ENCODE measurements around the gene SYT8. TPM values are rescaled to one million over a fixed set of nuclear protein-coding genes. Genes with fewer than 3 reads are reported as not detected.

Gene SYT8
- total and polyA plus RNA-seq, 7 donors, result 0.04 to 0.28 (median 0.06) TPM; not detected in 4

DNA sequence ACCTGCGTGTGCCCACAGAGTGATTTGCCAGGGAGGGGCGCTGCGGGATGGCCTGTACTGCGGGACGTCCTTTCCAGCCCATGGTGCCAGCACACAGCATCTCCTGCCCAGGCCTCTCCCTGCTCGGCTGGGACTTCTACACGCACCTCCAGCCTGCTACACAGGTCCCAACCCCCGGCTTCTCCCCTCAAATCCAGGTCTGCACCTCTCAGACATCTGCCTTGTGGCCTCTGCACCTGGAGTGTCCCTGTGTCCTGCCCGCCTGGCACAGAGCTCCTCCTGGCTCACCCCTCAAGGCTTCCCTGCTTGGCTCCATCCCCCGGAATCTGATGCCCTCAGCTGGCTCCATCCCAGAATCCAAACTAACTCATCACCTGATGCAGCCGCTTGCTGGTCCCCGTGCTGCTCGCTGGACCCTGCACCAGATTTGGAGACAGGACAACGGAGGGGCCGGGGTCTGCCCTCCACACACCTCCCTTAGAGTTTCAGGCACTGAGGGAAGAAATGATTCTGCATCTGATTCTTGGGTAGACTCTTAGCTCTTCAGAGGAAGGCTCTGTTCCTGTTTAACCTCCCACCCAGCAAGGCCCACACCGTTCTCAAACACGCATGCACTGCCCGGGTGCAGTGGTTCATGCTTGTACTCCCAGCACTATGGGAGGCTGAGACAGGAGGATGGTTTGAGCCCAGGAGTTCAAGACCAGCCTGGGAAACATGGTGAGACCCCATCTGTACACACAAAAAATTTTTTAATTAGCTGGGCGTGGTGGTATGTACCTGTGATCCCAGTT lies 14.0 kb downstream of the SYT8 start:
- no peaks in the 10 kb centered on the region for H3K4me1 ChIP-seq
- WGBS, 3 donors, result 57 to 86% (median 58%) methylated on average over 18 to 19 of the region's 19 CpGs
- peak in 2 of 4 donors; percentile 5 to 8 for ATAC-seq
- no peaks in the 10 kb centered on the region for H3K9me3 ChIP-seq
- DNase-seq, result no peak
- H3K27me3 ChIP-seq (ENCODE audit: insufficient read depth in 3 of 3, low read length in 2 of 3), result no peaks in the 10 kb centered on the region
- H3K36me3 ChIP-seq (ENCODE audit: insufficient read depth in 1 of 2, low read depth in 1 of 2), result no peaks in the 10 kb centered on the region
- no peak overlapping the region for H3K4me3 ChIP-seq
- intact Hi-C loops (cut with DNase I), result loop anchor here in 1 of 2 donors (10.0 kb wide), 1 partner anchor 66 kb away; the partner anchor contains the start of gene TNNT3
- TF ChIP-seq, protein P1, sequence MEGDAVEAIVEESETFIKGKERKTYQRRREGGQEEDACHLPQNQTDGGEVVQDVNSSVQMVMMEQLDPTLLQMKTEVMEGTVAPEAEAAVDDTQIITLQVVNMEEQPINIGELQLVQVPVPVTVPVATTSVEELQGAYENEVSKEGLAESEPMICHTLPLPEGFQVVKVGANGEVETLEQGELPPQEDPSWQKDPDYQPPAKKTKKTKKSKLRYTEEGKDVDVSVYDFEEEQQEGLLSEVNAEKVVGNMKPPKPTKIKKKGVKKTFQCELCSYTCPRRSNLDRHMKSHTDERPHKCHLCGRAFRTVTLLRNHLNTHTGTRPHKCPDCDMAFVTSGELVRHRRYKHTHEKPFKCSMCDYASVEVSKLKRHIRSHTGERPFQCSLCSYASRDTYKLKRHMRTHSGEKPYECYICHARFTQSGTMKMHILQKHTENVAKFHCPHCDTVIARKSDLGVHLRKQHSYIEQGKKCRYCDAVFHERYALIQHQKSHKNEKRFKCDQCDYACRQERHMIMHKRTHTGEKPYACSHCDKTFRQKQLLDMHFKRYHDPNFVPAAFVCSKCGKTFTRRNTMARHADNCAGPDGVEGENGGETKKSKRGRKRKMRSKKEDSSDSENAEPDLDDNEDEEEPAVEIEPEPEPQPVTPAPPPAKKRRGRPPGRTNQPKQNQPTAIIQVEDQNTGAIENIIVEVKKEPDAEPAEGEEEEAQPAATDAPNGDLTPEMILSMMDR (IDR thresholded peaks at IDR 0.05), result no peak
- no peak overlapping the region for H3K27ac ChIP-seq

DNA sequence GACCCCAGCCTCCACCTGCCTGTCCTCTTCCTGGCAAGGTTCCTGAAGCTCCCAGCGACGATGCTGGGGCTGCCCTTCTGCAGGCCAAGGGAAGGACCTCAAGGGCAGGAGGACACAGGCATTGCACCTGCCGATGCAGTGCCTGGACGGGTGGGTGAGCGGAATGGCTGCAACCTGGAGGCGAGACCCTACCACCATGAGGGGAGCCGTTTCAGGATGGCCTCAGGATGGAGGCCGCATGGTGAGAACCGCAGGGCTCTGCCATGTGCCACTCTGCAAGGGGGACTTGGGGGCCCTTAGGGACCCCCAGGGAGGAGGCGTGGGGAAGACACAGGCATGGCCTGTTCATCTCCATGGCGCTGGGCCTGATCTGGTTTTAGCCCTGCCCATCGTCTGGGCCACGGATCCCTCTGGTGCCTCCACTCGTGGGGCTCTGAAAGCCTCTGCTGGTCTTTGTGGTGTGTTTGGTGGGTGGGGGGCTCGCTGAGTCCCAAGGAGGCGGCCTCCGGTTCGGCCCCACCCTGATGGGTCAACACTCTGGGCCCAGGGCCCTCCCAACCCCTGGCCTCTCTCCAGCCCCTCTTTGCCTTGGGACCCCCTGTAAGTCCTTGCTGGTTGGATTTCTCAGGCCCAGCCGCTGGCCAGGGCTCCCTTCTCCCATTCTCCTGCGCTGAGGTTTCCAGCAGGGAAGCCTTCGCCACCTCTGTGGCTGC lies 16.8 kb downstream of the SYT8 start:
- intact Hi-C loops (cut with DNase I), result no loop called here
- H3K4me1 ChIP-seq, result peaks cover 12% of the 10 kb centered on the region
- H3K27ac ChIP-seq, result no peak overlapping the region

DNA sequence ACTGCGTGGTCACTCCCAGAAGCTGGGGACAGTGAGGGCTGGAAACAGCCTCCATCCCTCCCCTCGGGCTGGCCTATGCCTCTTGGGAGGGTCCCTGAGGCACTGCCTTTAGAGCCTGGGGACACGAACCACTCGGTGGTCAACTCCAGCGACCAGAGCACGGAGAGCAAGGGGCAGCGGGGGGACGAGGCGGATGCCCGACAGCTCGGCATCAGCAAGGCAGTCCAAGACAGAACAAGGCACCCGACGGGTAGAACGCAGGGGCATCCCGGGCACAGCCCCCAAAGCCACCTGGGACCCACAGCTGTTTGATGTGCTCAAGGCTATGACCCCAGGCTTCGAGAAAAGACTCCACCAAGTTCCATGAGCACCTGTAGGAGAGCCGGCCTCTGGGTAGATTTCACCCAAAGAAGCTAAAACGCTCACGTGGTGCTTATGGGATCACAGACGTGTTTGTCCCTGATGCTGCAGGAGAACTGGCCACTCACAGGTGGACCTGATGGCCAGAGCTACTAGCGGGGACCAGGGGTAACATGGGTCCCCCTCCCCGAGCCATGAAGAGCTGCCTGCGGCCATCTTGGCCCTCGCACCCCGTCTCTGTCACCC lies 17.6 kb downstream of the SYT8 start:
- peaks cover 12% of the 10 kb centered on the region for H3K4me1 ChIP-seq
- H3K9me3 ChIP-seq, result no peaks in the 10 kb centered on the region
- ATAC-seq (no peak), DNase-seq (peak in 1 of 2 donors; percentile 36)
- no peaks in the 10 kb centered on the region for H3K27me3 ChIP-seq (ENCODE audit: insufficient read depth in 3 of 3, low read length in 2 of 3)
- H3K36me3 ChIP-seq (ENCODE audit: insufficient read depth in 1 of 2, low read depth in 1 of 2), result no peaks in the 10 kb centered on the region
- WGBS, 3 donors, result 90 to 93% (median 91%) methylated on average over 24 to 25 of the region's 25 CpGs
- no peak overlapping the region for H3K27ac ChIP-seq
- TF ChIP-seq, protein P1 (IDR thresholded peaks at IDR 0.05), result no peak
- intact Hi-C loops (cut with DNase I), result no loop called here
- no peak overlapping the region for H3K4me3 ChIP-seq

More for the DNA sequence above, 16.8 kb downstream of the SYT8 start:
- DNase-seq (no peak), ATAC-seq (no peak)
- Histone ChIP-seq H3K27me3 (ENCODE audit: insufficient read depth in 3 of 3, low read length in 2 of 3) (no peaks in the 10 kb centered on the region), H3K36me3 (ENCODE audit: insufficient read depth in 1 of 2, low read depth in 1 of 2) (no peaks in the 10 kb centered on the region), H3K9me3 (no peaks in the 10 kb centered on the region), H3K4me3 (no peak overlapping the region)
- 86 to 95% (median 93%) methylated on average over 20 to 21 of the region's 21 CpGs for whole genome bisulfite sequencing, 3 donors
- TF ChIP-seq, protein P1 (IDR thresholded peaks at IDR 0.05), result no peak

DNA sequence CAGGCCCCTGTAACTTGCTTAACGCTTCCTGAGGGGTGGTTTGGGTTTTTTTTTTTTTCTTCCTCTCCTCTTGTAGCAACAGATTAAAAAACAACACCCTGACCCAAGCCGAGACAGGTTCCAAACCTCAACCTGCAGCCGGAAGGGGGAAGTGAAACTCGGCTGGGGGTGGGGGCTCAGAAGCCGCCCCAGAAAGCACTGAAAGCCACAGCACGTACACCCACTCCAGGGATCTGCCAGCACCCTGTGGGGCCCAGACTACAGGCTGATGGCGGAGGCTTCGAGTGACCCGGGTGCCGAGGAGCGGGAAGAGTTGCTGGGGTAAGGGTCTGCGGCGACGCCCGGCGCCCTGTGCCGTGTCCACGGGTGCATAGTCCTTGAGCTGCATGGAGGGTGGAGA lies 18.1 kb downstream of the SYT8 start, which contains the start of gene LSP1:
LSP1 (plus strand) TSS at position 208 of the 400 bp plus-strand sequence; CDS start at position 269, 61 bp downstream.
- intact Hi-C loops (cut with DNase I), result no loop called here
- H3K9me3 ChIP-seq, result no peaks in the 10 kb centered on the region
- H3K27ac ChIP-seq, result peak within 1 kb of the TSS; percentile 26
- peaks cover 12% of the 10 kb centered on the region for H3K4me1 ChIP-seq
- WGBS, 3 donors, result 78 to 83% (median 79%) methylated on average over 18 of the region's 18 CpGs
- peak in 1 of 2 donors; percentile 55 for DNase-seq
- no peak for ATAC-seq
- no peaks in the 10 kb centered on the region for H3K36me3 ChIP-seq (ENCODE audit: insufficient read depth in 1 of 2, low read depth in 1 of 2)
- H3K27me3 ChIP-seq (ENCODE audit: insufficient read depth in 3 of 3, low read length in 2 of 3), result no peaks in the 10 kb centered on the region
- H3K4me3 ChIP-seq, result peak within 1 kb of the TSS; percentile 34
- TF ChIP-seq, protein P1 (IDR thresholded peaks at IDR 0.05), result no peak

Measured in psoas muscle (tissue), 8 donors.